Uterus (tissue), 2 donors: ENCODE measurements around the gene IQCE.

ENCODE experiments used
- POLR2A ChIP-seq, 2 donors: fragments of 450-650 bp; IDR thresholded peaks; one replicate each; pipeline ENCODE4 v1.6.1; 2016; ENCODE audit warnings: antibody characterized with exemption in 2 of 2, mild to moderate bottlenecking in 1 of 2, moderate library complexity in 1 of 2
- TF ChIP-seq, protein P1 (sequence below), 4 experiments: fragments of 200-600 bp in 2 of 4; fragments of 450-650 bp in 2 of 4; sonication (generic) in 2 of 4; IDR thresholded peaks; one replicate each; pipeline ENCODE4 v1.5.1; 2016 to 2019; ENCODE audit warnings: antibody characterized with exemption in 4 of 4, mild to moderate bottlenecking in 2 of 4, moderate library complexity in 1 of 4

DNA sequence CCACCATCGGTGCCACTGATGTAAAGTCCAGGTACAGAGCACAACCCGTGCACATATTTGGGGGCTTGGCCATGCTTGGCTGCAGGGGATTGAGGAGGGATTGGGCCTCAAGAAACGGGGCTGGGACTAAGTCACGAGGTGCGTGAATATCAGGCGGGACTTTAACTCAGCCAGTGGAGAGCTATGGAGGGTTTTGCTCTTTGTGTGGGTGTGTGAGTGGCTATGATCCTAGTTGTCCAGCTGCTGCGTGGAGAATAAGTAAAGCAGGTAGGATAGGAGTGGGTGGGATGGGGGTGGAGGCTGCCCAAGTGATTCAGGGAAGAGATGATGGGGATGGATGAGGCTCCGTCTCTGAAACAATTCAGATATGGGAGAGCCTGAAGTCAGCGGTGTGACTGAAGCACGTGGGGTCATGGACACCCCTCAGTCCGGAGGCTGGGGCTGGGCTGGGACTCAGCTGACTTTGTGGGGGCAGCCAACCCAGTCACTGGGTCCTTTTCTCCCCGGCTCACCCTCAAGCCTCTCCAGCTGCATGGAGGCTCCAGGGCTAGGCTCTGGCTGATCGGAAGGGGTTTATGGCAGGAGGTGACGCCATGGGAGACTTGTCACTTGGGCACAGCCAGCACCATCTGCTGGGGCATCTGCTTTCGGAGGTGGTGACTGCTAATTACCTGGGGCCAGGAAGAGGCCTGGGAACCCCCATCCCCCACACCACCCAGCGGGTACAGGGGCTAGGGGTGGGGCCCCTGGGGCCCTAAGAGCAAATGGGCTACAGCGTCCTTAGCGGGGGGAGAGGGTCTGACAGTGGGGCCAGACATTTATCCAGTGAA is 40.9 kb upstream of the IQCE start:
- TF ChIP-seq, protein P1, sequence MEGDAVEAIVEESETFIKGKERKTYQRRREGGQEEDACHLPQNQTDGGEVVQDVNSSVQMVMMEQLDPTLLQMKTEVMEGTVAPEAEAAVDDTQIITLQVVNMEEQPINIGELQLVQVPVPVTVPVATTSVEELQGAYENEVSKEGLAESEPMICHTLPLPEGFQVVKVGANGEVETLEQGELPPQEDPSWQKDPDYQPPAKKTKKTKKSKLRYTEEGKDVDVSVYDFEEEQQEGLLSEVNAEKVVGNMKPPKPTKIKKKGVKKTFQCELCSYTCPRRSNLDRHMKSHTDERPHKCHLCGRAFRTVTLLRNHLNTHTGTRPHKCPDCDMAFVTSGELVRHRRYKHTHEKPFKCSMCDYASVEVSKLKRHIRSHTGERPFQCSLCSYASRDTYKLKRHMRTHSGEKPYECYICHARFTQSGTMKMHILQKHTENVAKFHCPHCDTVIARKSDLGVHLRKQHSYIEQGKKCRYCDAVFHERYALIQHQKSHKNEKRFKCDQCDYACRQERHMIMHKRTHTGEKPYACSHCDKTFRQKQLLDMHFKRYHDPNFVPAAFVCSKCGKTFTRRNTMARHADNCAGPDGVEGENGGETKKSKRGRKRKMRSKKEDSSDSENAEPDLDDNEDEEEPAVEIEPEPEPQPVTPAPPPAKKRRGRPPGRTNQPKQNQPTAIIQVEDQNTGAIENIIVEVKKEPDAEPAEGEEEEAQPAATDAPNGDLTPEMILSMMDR (IDR thresholded peaks at IDR 0.05) = no peak
- no peak for TF ChIP-seq POLR2A (IDR thresholded peaks at IDR 0.05)
